NCI-H446 (cell line): ENCODE data around the gene CELF2.
A peak's percentile ranks its signal among the peaks of the same experiment; 100 is the strongest.
"Not testable (repeated sequence)": the region's sequence is repeated elsewhere in the genome, so short reads cannot be mapped to it uniquely, and the experiment has no call there.

Experiments
- DNase-seq, 2 experiments: peaks; one replicate each; lab custom pipeline; 2025; lab: John Stamatoyannopoulos, UW

The CELF2 gene

DNA sequence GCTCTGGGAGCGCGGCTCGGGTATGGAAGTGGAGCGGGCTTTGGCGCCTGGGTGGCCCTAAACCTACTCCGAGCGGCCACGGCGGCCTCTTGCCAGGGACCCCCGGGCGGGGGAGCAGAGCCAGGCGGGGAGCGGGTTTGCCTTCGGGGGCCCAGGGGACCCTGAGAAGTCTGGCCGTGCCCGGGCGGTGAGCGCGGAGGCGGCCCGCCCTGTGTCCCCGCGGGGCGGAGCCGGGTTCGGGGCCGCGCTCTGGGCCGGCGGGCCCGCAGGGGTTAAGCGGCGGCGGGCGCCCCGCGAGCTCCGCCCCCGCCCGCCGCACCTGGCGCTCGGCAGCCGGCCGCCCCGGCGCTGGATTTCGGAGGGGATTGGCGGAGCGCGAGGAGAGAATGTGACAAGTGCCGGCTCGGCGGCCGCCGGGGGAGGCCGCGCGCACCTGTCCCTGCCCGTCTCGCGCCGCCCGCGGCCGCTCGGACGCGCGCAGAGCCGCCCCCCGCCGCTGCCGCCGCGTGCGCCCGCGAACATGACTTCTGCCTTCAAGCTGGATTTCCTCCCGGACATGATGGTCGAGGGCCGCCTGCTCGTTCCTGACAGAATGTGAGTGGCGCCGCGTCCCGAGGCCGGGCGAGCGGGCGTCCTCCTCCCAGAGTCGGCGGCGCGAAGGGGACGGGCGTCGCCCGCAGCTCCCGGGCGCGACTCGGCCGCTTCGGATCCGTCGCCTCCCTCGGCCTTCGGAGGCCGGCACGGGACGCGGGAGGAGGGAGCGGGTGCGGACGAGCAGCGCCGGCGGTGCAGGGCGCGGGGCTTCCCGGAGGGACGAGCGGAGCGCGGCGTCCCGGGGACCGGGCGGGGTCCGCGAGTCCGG lies at the start of gene CELF2:
Gene CELF2 (plus strand): TSS at position 303 of the 862 bp plus-strand sequence. CDS start 218 bp downstream, at position 521.
- DNase-seq = peak in 1 of 2 experiments; percentile 48

DNA sequence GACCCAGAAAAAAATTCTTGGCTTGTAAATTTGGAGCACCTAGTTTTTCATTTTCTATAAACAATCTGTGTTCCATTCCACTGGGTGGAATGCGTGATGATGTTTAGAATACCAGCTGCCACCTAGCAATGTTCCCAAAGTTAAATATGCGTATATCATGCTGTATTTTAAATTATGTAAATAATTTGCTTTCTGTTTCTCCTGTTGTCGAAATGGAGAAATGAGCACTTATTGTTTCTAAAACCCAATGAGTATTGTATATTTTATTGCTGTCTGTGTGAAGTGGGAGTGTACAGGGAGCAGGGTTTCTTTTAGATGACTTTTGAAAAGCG lies 49.4 kb upstream of the CELF2 start:
- no peak for DNase-seq

DNA sequence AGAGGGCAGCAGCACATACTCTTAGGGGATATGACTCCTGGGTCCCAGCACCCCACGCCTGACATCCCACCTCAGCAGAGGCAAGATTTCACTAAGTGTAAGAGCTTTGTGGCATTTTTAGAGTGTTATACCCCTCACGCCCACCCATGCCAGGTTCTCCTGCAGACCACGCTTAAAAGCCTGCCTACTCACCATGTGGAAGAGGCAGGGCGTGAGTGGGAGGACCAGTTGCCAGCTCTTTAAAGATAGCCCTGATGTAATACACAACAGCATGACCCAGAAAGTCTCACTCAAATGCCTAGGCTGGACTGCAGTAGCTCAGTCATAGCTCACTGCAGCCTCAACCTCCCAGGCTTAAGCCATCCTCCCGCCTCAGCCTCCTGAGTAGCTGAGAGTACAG lies 44.4 kb upstream of the CELF2 start:
- no peak for DNase-seq

DNA sequence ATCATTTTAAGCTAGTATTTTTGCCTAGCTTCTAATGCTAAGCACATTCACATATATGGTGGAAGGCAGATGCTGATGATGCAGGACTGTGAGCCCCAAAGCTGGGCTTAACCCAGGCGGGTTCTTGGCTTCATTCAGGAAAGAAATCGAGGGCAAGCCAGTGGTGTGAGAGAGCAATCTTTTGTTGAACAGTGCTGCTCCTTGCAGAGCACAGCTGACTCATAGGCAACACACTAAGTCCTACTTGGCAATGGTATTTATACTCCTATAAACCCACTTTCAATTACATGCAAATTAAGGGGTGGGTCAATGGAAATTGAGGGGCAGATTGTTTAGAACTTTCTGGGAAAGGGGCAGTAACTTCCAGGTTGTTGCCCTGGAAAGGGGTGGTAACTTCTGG lies 42.0 kb upstream of the CELF2 start:
- DNase-seq = no peak

DNA sequence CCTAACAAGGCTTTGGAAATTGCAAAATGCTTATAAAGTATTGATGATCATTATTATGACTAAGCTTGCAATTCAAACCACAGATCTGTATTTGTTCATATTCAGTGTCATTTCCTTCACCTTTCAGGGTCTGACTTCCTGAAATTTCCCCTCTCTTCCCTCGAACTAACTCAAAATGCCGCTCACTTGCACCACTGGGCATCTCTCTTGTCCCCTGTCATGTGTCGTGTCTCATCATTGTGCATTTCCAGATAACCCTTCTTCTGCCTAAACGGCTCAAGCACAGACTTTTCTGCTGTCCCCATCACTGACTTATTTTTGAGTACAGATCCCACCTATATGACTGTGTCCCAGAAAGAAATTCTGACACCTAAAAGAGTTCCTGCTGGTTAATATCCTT lies 41.0 kb upstream of the CELF2 start:
- no peak for DNase-seq

DNA sequence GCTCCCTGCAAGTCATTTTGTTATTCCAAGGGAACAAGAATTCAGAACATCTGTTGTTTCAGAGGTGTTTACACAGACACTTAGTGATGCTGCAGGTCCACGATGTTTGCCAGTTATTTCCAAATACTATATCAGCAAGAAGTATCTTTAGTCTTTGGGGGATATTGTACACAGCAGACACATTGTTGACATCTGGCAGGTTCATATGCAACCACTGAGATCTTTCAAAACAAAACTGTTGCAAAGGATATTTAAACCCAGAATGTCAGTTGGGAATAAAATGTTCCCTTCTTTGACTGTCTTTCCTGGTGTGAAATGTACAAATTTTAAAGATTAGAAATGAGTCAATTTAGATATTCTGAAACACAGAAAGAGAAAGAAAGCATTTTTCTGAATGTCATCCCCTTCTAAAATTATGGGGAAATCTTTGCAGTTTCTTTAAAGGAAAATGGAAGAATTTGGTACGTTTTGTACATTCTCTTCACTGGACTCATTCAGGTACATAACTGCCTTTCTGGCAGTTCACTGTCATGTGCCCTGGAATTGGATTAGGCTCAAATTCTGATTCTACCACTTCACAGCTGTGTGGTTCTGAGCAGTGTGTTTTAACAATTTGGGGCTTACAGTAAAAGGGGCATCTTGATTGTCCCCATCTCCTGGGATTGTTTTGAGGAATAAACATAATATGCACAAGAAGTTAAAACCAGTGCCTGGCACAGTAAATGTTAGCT lies 40.3 kb upstream of the CELF2 start:
- DNase-seq = no peak

DNA sequence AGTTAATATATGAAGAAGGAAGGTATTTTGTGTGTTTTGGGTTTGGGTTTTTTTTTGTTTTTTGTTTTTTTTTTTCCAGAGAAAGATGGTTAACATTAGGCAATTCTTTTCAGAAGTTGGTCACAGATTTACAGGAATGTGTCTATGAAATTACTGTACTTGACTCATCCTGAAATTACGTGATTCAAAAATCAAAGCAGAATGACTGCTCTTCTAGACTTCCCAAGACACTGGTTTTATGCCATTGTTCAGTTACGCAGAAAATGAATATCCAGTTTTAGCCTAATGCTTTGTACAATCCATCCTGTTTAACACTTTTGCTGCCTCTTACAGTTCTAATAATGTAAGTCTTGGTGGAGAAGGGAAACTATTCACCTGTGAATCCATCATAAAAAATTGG lies 39.7 kb upstream of the CELF2 start:
- no peak for DNase-seq

DNA sequence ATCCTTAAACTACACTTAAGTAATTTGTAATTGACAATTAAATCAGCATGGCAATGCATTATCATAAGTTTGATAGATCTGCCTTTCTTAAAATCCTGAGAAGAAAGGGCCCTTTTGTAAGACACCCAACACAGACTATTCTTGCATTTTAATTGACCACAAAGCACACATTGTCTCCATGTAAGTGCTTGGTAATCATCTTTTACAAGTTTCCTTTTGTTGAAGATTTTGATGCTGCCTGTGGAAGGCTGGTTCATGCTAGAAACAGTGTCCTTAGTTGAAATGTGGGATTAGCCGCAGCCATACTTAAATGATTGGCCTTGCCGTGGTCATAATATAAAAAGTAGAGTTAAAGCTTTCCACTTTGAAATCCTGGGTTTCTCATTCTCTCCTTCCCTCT lies 32.3 kb upstream of the CELF2 start:
- DNase-seq = no peak

DNA sequence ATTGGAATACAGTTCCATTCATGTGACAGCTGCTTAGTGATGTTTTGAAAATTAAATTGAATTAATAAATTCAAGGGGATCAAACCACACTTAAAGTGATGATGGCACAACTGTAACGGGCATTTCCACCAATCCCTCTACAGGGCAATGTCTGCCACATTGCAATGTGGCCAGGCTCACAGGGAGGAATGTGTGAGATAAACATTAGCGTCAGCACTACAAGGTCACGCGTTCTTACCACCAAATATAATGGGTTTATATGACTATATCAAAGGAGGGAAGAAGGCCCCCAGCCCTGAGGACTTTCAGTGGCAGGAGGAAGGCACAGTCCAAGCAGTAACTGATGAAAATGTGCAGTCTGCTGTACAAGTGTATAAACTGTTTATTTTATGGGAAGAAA lies 31.1 kb upstream of the CELF2 start:
- no peak for DNase-seq

DNA sequence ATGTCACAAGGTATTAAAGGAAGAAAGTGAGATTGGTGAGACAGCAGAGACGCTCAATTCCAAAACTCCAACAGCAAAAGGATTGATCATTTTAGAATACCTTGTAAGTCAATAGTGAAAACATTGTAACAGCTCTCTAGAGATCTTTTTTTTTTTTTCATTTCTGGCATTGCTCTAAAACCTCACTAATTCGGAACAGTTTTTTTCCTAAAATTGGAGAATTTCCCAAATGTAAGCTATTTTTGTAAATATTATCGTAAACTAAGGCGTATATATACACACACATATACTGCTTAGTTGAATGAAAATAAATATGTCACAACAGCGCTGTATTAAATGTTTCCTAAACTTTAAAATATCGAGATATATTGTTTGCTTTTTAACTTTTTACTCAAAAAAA lies 30.6 kb upstream of the CELF2 start:
- DNase-seq = no peak

DNA sequence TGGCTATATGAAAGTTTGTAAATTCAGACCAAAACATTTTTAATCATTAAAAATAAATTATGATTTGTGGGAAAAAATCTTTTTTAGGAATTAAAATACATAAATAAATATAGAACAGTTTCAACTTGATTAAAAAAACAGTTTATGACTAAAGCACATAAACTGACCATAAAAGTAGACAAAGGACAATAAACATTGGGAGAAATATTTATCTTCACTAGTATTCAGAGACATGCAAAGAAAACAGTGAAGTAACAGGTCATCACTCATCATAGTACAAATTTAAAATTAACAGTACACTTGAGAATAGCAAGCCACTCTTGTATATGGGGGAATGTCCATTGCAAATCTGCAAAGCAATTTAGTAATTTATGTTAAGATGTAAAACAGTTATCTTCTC lies 28.0 kb upstream of the CELF2 start:
- no peak for DNase-seq

DNA sequence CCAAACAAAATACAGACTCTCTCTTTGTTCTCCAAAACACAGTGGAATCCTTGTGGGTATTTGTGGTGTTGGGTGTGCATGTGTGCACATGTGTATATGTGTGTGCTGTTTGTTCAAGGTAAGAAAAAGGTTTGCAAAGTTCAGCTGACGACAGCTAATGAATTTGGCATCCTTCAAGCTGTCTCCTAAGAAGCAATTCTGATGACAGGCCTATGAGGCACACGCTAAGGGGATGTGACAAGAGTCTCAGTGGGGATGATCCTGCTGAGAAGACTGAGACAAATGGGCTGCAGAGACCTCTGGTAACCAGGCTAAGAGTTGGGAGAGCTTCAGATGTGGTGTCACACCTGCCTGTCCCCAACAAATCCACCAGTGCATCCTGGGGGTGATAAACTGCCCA lies 26.5 kb upstream of the CELF2 start:
- no peak for DNase-seq

DNA sequence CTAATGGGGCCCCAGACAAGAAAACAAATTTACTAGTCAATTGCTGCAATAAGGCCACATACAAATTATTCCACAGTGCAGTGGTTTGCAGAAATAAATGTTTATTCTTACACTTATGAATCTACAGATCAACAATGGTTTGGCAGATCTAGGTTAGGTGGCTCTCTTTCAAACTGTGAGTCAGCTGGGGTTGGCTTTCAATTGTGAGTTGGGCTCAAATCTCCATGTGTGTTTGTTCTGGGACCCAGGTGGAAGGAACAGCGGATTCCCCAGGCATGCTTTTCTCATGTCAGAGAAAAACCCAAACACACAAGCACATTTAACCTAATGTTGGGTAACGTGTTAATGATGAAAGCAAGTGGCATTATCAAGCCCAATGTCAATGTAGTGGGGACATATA lies 25.6 kb upstream of the CELF2 start:
- DNase-seq = no peak

DNA sequence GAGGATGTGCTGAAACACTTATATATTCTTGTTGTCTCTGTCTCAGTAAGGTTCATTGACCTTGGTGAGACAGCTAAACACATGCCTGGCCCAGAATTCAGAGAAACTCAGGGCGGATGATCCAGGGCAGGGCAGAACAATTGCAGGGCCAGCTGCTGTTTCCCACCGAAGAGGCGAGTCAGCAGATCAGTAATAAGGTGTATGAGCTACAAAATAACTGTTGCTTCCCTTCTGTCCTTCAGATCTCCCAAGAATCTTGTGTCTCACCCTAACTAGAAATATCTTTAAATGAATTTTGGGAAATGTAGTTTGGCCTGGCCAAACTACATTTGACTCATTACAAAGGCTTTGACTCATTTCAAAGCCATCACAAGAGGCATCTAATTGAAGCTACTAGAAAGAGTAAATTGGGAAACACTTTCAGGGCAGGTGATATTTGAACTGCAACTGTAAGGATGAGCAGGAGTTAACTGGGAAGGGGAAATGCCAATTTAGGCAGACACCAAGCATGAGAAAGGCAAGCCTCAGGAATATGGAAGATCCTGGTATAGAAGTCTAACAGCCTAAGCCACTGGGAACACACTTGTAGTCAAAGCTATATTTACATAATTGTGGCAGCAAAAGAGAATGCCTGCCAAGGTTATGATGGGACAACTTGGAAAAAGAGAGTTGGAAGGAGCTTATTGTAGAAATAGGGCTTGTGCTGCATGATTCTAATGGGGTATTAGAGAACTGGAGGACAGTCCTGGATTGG lies 24.5 kb upstream of the CELF2 start:
- no peak for DNase-seq

DNA sequence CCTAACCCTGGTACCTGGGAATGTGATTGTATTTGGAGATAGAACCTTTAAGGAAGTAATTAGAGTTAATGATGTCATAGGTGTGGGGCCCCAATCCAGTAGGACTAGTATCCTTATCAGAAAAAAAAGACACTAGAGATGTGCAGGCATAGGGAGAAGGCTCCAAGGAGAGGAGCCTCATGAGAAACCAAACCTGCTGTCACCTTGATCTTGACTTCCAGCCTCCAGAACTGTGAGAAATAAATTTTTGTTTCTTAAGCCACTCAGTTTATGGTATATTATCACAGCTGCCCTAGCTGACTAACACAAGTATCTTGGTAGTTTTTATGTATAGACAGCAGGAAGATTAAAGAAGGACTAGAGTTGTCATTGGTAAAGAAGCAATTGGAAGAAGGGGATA lies 23.9 kb upstream of the CELF2 start:
- DNase-seq = no peak

DNA sequence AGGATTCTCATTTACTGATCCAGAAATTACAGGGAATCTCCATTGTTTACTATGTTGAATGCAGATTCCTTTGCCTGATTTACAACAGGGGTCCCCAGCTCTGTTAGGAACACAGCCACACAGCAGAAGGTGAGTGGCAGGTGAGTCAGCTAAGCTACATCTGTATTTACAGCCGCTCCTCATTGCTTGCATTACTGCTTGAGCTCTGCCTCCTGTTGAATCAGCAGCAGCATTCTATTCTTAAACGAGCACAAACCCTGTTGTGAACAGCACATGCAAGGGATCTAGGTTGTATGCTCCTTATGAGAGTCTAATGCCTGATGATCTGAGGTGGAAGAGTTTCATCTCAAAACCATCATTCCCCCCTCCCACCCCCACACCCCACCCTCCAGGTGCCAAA lies 23.3 kb upstream of the CELF2 start:
- no peak for DNase-seq

DNA sequence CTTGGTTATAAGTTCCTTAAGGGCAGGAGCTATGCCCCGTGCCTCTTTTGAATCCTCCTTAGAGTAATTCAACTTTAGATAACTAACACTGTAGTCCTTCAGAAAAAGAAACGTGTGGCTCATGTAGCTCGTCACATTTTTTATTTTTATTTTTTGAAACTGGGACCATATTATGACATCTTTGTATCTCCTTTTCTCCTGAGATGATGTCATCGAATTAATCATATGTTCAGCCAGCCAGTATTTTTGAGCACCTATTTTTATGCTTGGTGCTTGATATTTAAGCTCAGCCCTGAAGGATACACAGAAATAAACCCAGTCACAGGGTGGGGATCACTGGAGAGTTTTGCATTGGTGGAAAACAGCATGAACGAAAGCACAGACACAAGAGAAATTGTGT lies 22.6 kb upstream of the CELF2 start:
- DNase-seq = no peak

DNA sequence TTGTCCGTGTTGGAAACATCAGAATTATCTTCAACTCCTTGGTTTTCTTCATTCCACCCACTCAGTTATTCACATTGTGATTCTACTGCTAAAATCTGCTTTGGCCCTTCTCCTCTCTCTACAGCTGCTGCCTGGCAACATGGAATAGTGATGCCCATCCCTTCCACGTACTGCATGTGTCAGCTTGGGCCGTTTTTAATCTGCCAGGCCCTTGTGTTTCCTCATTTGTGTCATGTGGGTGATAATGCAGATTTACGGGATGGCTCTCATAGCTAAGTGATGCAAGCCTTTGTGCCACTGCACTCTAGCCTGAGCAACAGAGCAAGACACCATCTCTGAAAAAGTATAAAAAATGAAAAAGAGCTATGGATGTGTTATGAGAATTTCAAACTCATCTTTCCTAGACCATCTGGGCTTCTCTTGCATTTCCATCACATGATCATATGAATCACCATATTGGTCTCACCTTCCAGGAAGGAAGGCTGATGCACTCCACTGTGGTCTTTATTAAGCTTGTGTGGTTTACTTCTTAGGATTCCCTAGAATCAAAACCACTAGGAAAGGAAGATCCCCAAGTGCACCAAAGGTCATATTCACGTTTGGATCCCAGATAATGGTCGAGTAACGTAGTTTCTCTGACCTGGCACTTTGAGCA lies 20.6 kb upstream of the CELF2 start:
- DNase-seq = no peak

DNA sequence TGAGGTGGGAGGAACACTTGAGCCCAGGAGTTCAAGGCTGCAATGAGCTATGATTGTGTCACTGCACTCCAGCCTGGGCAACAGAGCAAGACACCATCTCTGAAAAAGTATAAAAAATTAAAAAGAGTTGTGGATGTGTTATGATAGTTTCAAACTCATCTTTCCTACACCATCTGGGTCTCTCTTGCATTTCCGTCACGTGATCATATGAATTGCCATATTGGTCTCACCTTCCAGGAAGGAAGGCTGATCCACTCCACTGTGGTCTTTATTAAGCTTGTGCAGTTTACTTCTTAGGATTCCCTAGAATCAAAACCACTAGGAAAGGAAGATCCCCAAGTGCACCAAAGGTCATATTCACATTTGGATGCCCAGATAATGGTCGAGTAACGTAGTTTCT lies 18.2 kb upstream of the CELF2 start:
- not testable (repeated sequence) for DNase-seq

DNA sequence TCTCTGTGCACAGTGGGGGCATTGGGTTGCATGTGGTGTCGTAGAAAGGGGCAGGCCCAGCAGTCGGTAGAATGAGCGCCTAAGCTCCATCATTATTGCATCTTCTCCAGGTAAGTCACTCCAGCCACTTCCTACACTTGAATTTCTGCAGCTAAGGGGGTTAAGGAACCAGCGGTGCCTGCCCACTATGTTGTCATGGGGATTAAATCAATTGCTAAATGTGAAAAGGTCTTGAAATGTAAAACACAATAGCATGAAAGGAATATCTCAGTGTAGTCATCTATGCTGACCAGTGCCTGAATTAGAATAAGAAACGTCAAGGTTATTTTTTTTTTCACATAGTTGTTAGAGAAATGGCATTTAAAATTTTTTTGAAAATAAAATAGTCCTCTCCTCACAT lies 15.2 kb upstream of the CELF2 start:
- DNase-seq = no peak

DNA sequence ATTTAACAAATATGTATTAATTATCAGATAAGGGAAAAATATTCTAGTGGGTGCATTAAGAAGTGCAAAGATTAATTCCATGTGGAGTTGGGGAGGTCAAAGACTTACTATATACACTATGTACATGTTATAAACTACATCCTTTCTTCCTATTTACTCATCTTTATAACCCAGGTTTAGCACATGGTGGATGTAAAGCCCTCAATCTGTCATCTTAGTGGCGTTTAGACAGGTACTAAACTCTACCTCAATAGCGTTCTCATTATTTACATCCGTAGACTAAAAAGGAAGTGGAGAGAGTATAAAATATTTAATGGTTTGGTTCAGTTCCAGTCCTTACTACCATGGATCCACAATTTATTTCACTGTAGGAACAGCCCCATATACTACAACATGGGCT lies 14.8 kb upstream of the CELF2 start:
- no peak for DNase-seq

DNA sequence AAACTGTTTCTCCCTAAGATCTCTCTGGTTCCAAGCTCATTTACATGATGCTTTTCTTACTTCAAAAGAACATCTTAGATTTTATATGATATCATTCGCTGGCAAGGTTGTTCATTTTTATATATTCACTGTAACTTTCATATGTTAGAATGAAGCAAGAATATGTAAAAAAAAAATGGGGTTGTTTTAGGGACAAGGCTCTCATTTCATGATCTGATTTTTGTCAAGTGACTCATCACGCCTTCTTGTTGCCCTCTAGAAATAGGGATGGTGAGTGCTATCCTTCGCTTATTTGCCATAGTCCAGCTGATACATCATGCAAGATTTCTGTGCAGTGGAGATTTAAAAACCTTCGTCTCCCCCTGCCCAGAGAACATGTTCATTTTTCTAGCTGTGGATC lies 14.0 kb upstream of the CELF2 start:
- DNase-seq = no peak
